ENCODE results near the gene PRX. TPM values are rescaled to one million over a fixed set of nuclear protein-coding genes. Genes with fewer than 3 reads are reported as not detected.
"Not testable (repeated sequence)": the region's sequence is repeated elsewhere in the genome, so short reads cannot be mapped to it uniquely, and the experiment has no call there.

Gene PRX
- total RNA-seq, 1 experiment from 2014 or later = 1.8 TPM

GRCh38 chr19:40416918-40417642 is 3.9 kb upstream of the PRX start:
- DNase-seq (ENCODE audit: low spot score) = peak; percentile 56

GRCh38 chr19:40415768-40416167 is 2.6 kb upstream of the PRX start:
- no peak for DNase-seq (ENCODE audit: low spot score)

GRCh38 chr19:40414542-40415535 is 1.7 kb upstream of the PRX start:
- DNase-seq (ENCODE audit: low spot score) = no peak

GRCh38 chr19:40412866-40413265 is 312 bp downstream of the PRX start:
- DNase-seq (ENCODE audit: low spot score) = no peak

- no peak for DNase-seq (ENCODE audit: low spot score)
Observed at GRCh38 chr19:40411958-40412499, 1.1 kb downstream of the PRX start.

GRCh38 chr19:40411125-40411842 is 1.9 kb downstream of the PRX start:
- no peak for DNase-seq (ENCODE audit: low spot score)

- no peak for DNase-seq (ENCODE audit: low spot score)
Observed at GRCh38 chr19:40410030-40410389, 3.2 kb downstream of the PRX start.

GRCh38 chr19:40408598-40408925 is 4.6 kb downstream of the PRX start:
- DNase-seq (ENCODE audit: low spot score) = not testable (repeated sequence)

- no peak for DNase-seq (ENCODE audit: low spot score)
Observed at GRCh38 chr19:40407714-40408597, 5.2 kb downstream of the PRX start.

GRCh38 chr19:40403262-40403984 is 9.8 kb downstream of the PRX start:
- peak; percentile 85 for DNase-seq (ENCODE audit: low spot score)

GRCh38 chr19:40400559-40400958 is 12.6 kb downstream of the PRX start:
- DNase-seq (ENCODE audit: low spot score) = no peak

- DNase-seq (ENCODE audit: low spot score) = no peak
Observed at GRCh38 chr19:40398417-40399131, 14.6 kb downstream of the PRX start.

- DNase-seq (ENCODE audit: low spot score) = no peak
Observed at GRCh38 chr19:40397568-40397906, 15.6 kb downstream of the PRX start.

GRCh38 chr19:40396886-40397567 is 16.2 kb downstream of the PRX start:
- DNase-seq (ENCODE audit: low spot score) = no peak

- DNase-seq (ENCODE audit: low spot score) = no peak
Observed at GRCh38 chr19:40395956-40396355, 17.2 kb downstream of the PRX start.

GRCh38 chr19:40394816-40395210 is 18.4 kb downstream of the PRX start:
- DNase-seq (ENCODE audit: low spot score) = no peak

GRCh38 chr19:40393894-40394815 is 19.0 kb downstream of the PRX start:
- no peak for DNase-seq (ENCODE audit: low spot score)
